Activated T-helper 1 cell treated with anti-CD3 and anti-CD28 coated beads, Interleukin-2, amount 50 U/mL, for 16 hours (primary cell): Measurements from ENCODE around the gene RPS6KA5.
"Not testable (repeated sequence)": the region's sequence is repeated elsewhere in the genome, so short reads cannot be mapped to it uniquely, and the experiment has no call there.

Experiments
- DNase-seq, 2 donors: peaks; one replicate each; pipeline ENCODE4 v3.0.0-alpha.2; 2020; ENCODE audit warnings: low read depth in 1 of 2, low spot score in 1 of 2

The RPS6KA5 gene

DNA sequence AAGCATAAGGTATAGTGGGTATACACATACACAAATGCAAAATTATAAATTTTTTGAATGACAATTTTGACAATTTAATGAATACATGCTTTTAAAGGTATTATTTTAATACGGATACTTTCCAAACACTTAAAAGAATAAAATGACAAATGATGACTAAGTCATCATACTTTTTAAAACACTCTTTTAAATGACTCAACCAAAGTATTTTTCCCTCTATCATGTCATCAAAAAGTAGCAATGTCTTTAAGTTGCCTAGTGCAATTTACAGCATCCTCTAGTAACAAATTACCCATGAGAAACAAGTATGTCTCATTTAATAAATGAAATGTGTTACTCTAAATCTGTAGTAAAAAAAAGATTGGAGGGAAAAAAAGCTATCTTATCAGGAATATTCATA lies 73.3 kb downstream of the RPS6KA5 start:
- no peak for DNase-seq

GRCh38 chr14:90986510-90986909 lies 73.9 kb downstream of the RPS6KA5 start:
- DNase-seq = no peak

DNA sequence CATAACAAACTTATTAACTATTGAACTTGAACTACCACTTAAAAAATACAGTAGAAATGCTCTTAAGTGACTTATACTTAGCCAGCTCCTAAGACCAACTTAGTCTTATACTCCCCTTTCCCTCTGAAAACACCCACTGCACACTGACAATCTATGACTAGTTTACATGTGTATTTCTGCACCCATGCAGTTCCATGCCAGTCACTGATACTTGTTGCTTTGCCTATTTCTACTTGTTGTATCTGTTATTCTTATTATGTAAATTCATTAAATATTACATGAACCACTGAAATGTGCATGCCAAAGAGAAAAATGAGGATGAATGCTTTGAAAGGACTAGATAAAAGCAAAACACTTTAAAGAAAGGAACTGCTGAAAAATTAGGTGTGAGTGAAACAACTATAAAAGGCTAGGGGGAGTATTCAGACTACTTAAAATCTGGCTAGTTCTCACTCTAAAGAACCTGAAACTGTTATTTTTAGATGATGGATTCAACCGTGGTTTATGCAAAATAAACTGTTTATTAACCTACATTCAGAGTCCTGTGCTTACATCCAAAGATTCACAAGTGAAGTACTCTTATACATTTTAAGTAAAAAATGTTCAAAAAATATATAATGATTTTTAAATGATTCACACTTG lies 74.7 kb downstream of the RPS6KA5 start:
- no peak for DNase-seq

GRCh38 chr14:90983560-90983959 lies 76.9 kb downstream of the RPS6KA5 start:
- no peak for DNase-seq

GRCh38 chr14:90981636-90982035 lies 78.8 kb downstream of the RPS6KA5 start:
- no peak for DNase-seq

- DNase-seq = not testable (repeated sequence)
Observed at GRCh38 chr14:90980636-90981035, 79.8 kb downstream of the RPS6KA5 start.

GRCh38 chr14:90979515-90979914 lies 80.9 kb downstream of the RPS6KA5 start:
- no peak for DNase-seq

DNA sequence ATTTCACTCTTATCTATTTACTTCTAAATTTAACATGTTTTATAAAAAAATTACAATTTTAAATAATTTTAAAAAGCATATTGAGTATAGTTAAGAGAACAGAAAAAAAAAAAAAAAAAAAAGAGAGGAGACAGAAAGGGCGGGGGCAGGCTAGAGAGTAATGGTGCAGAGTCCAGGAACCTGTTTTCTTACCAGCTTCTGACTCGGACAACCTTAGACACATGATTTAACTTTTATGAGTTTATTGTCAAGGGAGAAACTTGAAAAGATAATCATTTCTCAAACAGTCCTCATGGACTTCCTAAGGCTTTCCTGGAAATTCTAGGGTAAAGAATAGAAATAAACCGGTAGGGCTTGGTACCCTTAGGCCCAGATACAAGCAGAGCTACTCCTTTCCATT lies 84.3 kb downstream of the RPS6KA5 start:
- no peak for DNase-seq

DNA sequence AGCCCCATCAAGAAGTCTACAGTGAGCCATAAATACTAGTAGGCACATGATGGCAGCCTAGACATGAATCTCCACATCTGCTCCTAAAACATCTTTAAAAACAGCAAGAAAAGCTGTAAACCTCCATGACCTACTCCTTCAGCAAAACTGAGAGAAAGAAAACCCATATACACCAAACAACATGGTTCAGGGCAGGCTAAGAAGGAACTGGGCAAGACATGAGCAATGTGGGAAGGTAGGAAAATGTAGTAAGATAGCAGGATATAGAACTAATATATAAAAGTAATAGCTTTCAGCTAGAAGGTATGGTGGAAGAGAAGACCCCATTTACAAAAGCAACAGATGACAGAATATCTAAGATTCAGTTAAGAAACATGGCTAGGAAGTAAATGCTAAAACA lies 88.8 kb downstream of the RPS6KA5 start:
- DNase-seq = no peak

DNA sequence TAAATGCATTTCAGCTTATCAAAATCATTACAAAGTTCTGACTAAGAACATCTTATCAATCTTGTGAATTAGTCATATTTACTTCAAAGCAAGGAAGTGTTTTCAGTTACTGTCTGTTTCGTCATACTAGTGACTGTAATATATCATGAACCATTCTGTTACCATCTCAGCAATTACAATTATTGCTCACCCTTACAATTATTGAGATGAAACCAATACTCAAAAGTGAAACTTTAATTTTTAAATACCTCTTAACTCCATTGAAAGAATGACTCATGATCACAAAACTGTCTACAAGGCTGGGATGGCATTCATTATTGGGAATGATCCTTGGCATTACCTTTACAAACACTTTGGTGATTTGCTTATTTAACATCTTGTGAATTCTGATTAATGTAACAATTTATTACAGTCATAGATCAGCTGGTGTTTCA lies 90.3 kb downstream of the RPS6KA5 start:
- DNase-seq = no peak

GRCh38 chr14:90969531-90970166 lies 90.8 kb downstream of the RPS6KA5 start:
- no peak for DNase-seq

GRCh38 chr14:90968025-90968424 lies 92.4 kb downstream of the RPS6KA5 start:
- no peak for DNase-seq

DNA sequence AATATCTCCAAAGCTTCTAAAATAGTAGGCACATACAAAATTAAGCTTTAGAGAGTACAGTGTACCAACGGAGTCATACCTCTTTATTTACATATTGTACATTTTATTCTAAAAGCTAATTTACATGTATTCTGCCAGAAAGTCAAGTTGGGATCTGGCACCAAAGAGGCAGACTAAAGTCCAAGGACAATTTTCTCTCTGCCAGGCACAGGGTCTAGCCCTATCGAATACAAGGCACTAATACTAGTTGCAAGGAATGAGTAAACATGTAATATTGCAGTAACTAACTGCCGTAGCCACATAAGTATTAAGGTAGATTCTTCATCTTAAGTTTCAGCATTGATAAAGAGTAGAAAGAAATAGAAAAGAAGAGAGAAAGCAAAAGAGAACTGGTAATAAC lies 93.9 kb downstream of the RPS6KA5 start:
- no peak for DNase-seq

GRCh38 chr14:90965765-90966164 lies 94.7 kb downstream of the RPS6KA5 start:
- no peak for DNase-seq

DNA sequence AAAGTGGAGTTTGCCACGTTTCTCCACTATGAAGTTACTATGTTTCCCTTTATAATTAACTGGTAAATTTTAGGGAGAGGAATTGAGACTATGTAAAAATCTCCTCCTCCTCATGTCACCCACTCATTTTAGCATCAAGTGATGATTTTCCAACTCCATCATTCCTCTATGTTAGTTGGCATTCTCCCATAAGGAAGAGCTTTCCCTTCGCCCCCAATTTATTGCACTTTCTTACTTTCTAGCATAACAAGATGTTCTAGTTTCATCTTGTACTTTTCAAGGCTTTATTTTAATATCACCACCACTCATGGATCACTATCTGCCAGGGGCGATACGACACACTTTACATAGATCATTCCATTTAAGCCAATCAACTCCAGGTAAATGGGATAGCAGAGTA lies 97.1 kb downstream of the RPS6KA5 start:
- DNase-seq = no peak

- no peak for DNase-seq
Observed at GRCh38 chr14:90962505-90963109, 97.8 kb downstream of the RPS6KA5 start.

DNA sequence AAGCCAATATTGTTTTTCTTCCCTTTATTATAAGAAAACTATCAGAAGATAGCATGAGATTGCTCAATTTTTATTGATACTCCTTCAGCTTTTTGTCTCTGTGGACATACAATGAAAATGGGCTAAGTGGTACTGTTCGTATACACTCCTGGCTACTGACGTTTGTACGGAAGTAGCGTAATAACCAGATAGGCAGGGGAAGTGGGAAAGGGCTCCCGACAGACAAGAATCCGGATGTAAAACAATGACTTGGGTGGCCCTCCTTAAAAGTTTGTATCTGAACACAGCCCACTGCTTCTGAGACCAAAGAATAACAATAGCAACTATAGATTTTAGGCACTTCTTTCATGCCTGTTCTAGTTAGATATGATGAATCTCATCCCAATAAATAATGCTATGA lies 99.6 kb downstream of the RPS6KA5 start:
- no peak for DNase-seq

DNA sequence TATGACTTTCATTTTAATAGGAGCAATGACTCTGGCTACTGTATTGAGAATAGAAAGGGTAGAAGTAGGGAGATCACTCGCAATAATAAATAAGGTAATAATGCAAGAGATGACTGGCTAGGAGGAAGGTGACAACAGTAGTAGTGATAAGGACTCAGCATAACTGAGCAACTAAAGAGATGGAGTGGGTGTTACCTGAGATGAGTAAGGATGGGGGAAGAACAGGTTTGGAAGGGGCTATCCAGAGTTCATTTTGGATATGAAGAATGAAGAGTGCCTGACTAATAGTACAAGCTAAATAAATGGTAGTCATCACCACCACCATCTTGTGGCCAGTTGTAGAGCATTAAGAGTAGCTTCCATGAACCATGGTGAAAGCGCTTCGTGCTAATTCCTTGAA lies 101.1 kb downstream of the RPS6KA5 start:
- no peak for DNase-seq

GRCh38 chr14:90956273-90956672 lies 104.2 kb downstream of the RPS6KA5 start:
- DNase-seq = no peak

- not testable (repeated sequence) for DNase-seq
Observed at GRCh38 chr14:90953643-90954042, 106.8 kb downstream of the RPS6KA5 start.

DNA sequence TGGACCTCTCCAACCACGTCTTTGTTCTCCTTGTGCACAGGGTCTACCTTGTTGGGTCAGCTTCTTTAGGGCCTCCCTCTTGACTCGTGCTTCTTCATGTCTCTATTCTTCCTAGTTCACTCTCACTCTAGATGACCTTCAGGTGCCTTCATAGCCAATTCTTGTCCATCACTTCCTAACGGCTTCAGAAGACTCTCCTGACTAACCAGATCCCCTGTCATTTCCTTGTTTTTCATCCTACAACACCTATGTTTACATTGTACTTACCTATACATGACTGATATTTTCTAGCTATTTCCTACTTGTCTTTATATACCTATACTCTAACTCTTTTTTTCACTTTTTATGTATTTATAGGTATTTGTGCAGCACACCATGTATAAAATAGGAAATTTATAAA lies 117.1 kb downstream of the RPS6KA5 start:
- DNase-seq = no peak

- no peak for DNase-seq
Observed at GRCh38 chr14:90942511-90942910, 117.9 kb downstream of the RPS6KA5 start.

GRCh38 chr14:90941706-90942105 lies 118.7 kb downstream of the RPS6KA5 start:
- DNase-seq = no peak
